Measurements from ENCODE around the gene ULK2. TPM values are rescaled to one million over a fixed set of nuclear protein-coding genes. Genes with fewer than 3 reads are reported as not detected.

The ULK2 gene
- total RNA-seq, 2 experiments from 2014 or later: 6.8 TPM; not detected in 1

DNA sequence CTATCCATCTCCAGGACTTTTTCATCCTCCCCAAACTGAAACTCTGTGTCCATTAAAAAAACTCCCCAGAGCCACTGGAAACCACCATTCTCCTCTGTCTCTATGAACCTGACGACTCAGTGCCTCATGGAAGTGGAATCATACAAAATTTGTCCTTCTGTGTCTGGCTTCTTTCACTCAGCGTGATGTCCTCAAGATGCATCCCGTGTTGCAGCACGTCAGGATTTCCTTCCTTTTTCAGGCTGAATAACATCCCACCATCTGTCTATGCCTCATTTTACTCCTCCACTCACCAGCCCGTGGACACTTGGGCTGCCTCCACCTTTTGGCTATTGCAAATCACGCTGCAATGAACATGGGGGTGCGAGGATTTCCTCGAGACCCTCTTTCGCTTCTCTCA, 107.0 kb downstream of the ULK2 start:
- H3K4me3 ChIP-seq (ENCODE audit: low read depth, low read length, poor library complexity, severe bottlenecking): no peak overlapping the region
- no peaks in the 10 kb centered on the region for H3K4me1 ChIP-seq (ENCODE audit: insufficient read depth, low read length, poor library complexity, severe bottlenecking)
- no peaks in the 10 kb centered on the region for H3K9me2 ChIP-seq (ENCODE audit: insufficient read depth, low read length)
- no TSS peak for BruUV-seq (replicated peaks)
- no peak for DNase-seq (ENCODE audit: low spot score)
- no peak overlapping the region for H3K4me2 ChIP-seq (ENCODE audit: low read length)
- ChIA-PET POLR2A (no interaction called here), CTCF (ENCODE audit: unreplicated experiment) (no interaction called here)
- intact Hi-C loops (cut with micrococcal nuclease; ENCODE audit: unreplicated experiment): loop anchor here (10.0 kb wide), 1 partner anchor 116 kb away; the partner anchor contains the start of gene ALDH3A2
- no peak overlapping the region for H3K27ac ChIP-seq (ENCODE audit: low read depth, low read length, poor library complexity, severe bottlenecking)
- H2AFZ ChIP-seq (ENCODE audit: low read length): no peak overlapping the region
- no peaks in the 10 kb centered on the region for H3K79me2 ChIP-seq (ENCODE audit: insufficient read depth, low read depth, low read length)
- no peaks in the 10 kb centered on the region for H3K36me3 ChIP-seq (ENCODE audit: insufficient read depth, low read length)
- no peaks in the 10 kb centered on the region for H3K9me3 ChIP-seq (ENCODE audit: low read length)
- no peak for TF ChIP-seq EZH2phosphoT487 (IDR thresholded peaks at IDR 0.05; ENCODE audit: borderline replicate concordance, low read depth, low read length)
- TF ChIP-seq, protein P1, sequence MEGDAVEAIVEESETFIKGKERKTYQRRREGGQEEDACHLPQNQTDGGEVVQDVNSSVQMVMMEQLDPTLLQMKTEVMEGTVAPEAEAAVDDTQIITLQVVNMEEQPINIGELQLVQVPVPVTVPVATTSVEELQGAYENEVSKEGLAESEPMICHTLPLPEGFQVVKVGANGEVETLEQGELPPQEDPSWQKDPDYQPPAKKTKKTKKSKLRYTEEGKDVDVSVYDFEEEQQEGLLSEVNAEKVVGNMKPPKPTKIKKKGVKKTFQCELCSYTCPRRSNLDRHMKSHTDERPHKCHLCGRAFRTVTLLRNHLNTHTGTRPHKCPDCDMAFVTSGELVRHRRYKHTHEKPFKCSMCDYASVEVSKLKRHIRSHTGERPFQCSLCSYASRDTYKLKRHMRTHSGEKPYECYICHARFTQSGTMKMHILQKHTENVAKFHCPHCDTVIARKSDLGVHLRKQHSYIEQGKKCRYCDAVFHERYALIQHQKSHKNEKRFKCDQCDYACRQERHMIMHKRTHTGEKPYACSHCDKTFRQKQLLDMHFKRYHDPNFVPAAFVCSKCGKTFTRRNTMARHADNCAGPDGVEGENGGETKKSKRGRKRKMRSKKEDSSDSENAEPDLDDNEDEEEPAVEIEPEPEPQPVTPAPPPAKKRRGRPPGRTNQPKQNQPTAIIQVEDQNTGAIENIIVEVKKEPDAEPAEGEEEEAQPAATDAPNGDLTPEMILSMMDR (conservative IDR thresholded peaks at IDR 0.05; ENCODE audit: low read length): no peak
- H4K20me1 ChIP-seq (ENCODE audit: insufficient read depth, low read length): no peaks in the 10 kb centered on the region

DNA sequence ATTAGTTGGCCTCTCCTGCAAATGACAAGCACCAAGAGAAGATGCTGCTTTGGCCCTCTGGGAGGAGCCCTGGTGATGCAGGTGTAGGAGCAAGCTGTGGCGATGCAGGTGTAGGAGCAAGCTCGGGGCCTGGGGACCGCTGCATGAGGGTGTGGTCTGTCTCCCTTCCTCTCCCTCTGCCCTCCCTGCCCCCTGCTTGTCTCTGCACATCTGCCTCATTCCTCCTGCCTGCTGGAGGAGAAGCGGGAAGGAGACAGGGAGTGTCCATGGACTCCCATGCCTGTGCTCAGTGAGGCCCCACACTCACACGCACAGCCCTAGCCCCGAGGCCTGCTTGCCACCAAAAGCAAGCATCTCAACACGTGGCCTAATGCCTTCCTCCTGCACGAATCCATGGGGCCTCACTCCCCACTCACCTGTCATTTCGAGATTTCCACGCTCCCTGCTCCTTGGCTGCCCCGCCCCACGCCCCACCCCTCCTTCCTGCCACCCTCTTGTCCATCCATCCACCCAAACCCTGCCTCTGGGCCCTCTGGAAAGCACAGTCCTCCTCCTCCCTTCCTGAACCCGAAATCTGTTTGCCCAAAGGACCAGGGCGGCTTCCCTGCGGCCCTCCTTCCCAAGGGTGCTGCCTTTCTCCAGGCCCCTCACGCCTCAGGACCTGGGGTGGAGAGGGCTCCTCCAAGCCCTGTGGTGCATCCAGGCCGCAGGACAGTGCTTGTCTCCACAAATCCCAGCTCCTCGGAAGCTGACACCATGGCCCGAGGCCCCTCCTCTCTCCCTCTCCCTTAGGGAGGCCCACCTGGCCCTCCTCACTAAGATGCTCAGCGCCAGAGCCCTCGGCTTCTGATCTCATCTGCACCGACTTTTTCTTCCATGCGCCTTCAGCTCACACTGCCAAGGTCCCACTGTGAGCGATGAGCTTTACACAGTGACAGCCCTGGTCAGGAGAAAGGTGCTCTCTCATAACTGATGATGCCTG, 107.9 kb downstream of the ULK2 start:
- Histone ChIP-seq H3K4me2 (ENCODE audit: low read length) (no peak overlapping the region), H2AFZ (ENCODE audit: low read length) (no peak overlapping the region), H3K27ac (ENCODE audit: low read depth, low read length, poor library complexity, severe bottlenecking) (no peak overlapping the region), H3K4me3 (ENCODE audit: low read depth, low read length, poor library complexity, severe bottlenecking) (no peak overlapping the region), H3K4me1 (ENCODE audit: insufficient read depth, low read length, poor library complexity, severe bottlenecking) (peaks cover 6% of the 10 kb centered on the region), H4K20me1 (ENCODE audit: insufficient read depth, low read length) (no peaks in the 10 kb centered on the region), H3K79me2 (ENCODE audit: insufficient read depth, low read depth, low read length) (no peaks in the 10 kb centered on the region), H3K9me3 (ENCODE audit: low read length) (no peaks in the 10 kb centered on the region), H3K36me3 (ENCODE audit: insufficient read depth, low read length) (no peaks in the 10 kb centered on the region), H3K9me2 (ENCODE audit: insufficient read depth, low read length) (no peaks in the 10 kb centered on the region)
- BruUV-seq (replicated peaks): no TSS peak
- CTCF ChIA-PET (ENCODE audit: unreplicated experiment): no interaction called here
- intact Hi-C loops (cut with micrococcal nuclease; ENCODE audit: unreplicated experiment): loop anchor here (10.0 kb wide), 1 partner anchor 115 kb away; the partner anchor contains the start of gene ALDH3A2
- DNase-seq (ENCODE audit: low spot score): no peak
- no peak for TF ChIP-seq EZH2phosphoT487 (IDR thresholded peaks at IDR 0.05; ENCODE audit: borderline replicate concordance, low read depth, low read length)
- TF ChIP-seq, protein P1 (conservative IDR thresholded peaks at IDR 0.05; ENCODE audit: low read length): no peak
- POLR2A ChIA-PET: no interaction called here

All from OCI-LY7 (cell line).